ENCODE data around the gene CDCP1.

The CDCP1 gene

GRCh38 chr3:45137656-45138181 lies 8.5 kb downstream of the CDCP1 start:
- no peak for DNase-seq

GRCh38 chr3:45135959-45136358 lies 10.2 kb downstream of the CDCP1 start:
- no peak for DNase-seq

GRCh38 chr3:45134758-45135521 lies 11.2 kb downstream of the CDCP1 start:
- DNase-seq: no peak

- DNase-seq: no peak
These were observed 13.5 kb downstream of the CDCP1 start for GRCh38 chr3:45132568-45133211.

- DNase-seq: no peak
These were observed 15.0 kb downstream of the CDCP1 start for GRCh38 chr3:45131201-45131600.

- DNase-seq: no peak
These were observed 15.7 kb downstream of the CDCP1 start for GRCh38 chr3:45130476-45130875.

GRCh38 chr3:45128950-45129349 lies 17.2 kb downstream of the CDCP1 start:
- no peak for DNase-seq

- DNase-seq: no peak
These were observed 18.9 kb downstream of the CDCP1 start for GRCh38 chr3:45127130-45127822.

- DNase-seq: no peak
These were observed 19.4 kb downstream of the CDCP1 start for GRCh38 chr3:45126730-45127129.

GRCh38 chr3:45125550-45126026 lies 20.6 kb downstream of the CDCP1 start:
- no peak for DNase-seq

- no peak for DNase-seq
These were observed 21.2 kb downstream of the CDCP1 start for GRCh38 chr3:45124956-45125355.

GRCh38 chr3:45124352-45124751 lies 21.8 kb downstream of the CDCP1 start:
- DNase-seq: no peak

GRCh38 chr3:45123581-45124269 lies 22.5 kb downstream of the CDCP1 start:
- DNase-seq: no peak

- DNase-seq: no peak
These were observed 23.1 kb downstream of the CDCP1 start for GRCh38 chr3:45123030-45123429.

GRCh38 chr3:45120359-45121158 lies 25.6 kb downstream of the CDCP1 start:
- no peak for DNase-seq

GRCh38 chr3:45119824-45120358 lies 26.3 kb downstream of the CDCP1 start:
- DNase-seq: no peak

GRCh38 chr3:45119376-45119775 lies 26.8 kb downstream of the CDCP1 start:
- no peak for DNase-seq

- DNase-seq: no peak
These were observed 27.5 kb downstream of the CDCP1 start for GRCh38 chr3:45118615-45119071.

- DNase-seq: no peak
These were observed 29.8 kb downstream of the CDCP1 start for GRCh38 chr3:45116350-45116749.

- no peak for DNase-seq
These were observed 32.5 kb downstream of the CDCP1 start for GRCh38 chr3:45113625-45114050.

GRCh38 chr3:45112939-45113338 lies 33.2 kb downstream of the CDCP1 start:
- DNase-seq: no peak
